Transverse colon (tissue), 4 donors: Measurements from ENCODE around the gene TRIAP1. TPM values are rescaled to one million over a fixed set of nuclear protein-coding genes. Genes with fewer than 3 reads are reported as not detected.

Experiments
- DNase-seq: peaks from one replicate; pipeline ENCODE4 v3.0.0-alpha.2; 2019
- H3K27ac ChIP-seq, 4 donors: fragments of 200-600 bp; sonication (generic); 2 replicates each; pipeline ENCODE4 v1.5.1; 2016 to 2018; ENCODE audit warnings: inconsistent platforms in 4 of 4
- H3K27me3 ChIP-seq: fragments of 200-600 bp; sonication (generic); 2 replicates; pipeline ENCODE4 v1.5.1; 2017; ENCODE audit warnings: inconsistent platforms
- H3K36me3 ChIP-seq, 4 donors: fragments of 200-600 bp; sonication (generic); 2 replicates each; pipeline ENCODE4 v1.5.1; 2017 to 2019; ENCODE audit warnings: inconsistent platforms in 4 of 4
- H3K4me1 ChIP-seq, 4 donors: fragments of 200-600 bp; sonication (generic); 2 replicates each; pipeline ENCODE4 v1.5.1; 2017 to 2020; ENCODE audit warnings: inconsistent platforms in 4 of 4
- H3K4me3 ChIP-seq, 4 donors: fragments of 200-600 bp; sonication (generic); 1 replicate in 1 of 4; 2 replicates in 3 of 4; pipeline versions ENCODE4 v1.5.1 to v1.6.1; 2017 to 2019; ENCODE audit warnings: inconsistent platforms in 4 of 4
- H3K9me3 ChIP-seq, 2 donors: fragments of 200-600 bp; sonication (generic); 2 replicates each; pipeline ENCODE4 v1.5.1; 2017 to 2019; ENCODE audit warnings: inconsistent platforms in 2 of 2
- EP300 ChIP-seq: sonication (generic); formaldehyde crosslinking; IDR thresholded peaks from one replicate; pipeline ENCODE4 v1.6.1; 2017; ENCODE audit warnings: antibody characterized with exemption, low read depth
- POLR2A ChIP-seq: fragments of 450-650 bp; IDR thresholded peaks from one replicate; pipeline ENCODE4 v1.6.1; 2016; ENCODE audit warnings: antibody characterized with exemption, mild to moderate bottlenecking, moderate library complexity
- POLR2AphosphoS5 ChIP-seq, 3 donors: sonication (generic); formaldehyde crosslinking; IDR thresholded peaks; one replicate each; pipeline ENCODE4 v1.6.1; 2016; ENCODE audit warnings: antibody characterized with exemption in 3 of 3
- WGBS, 2 donors: methylation state at CpG; one replicate each; pipeline ENCODE4 v1.1.5; 2018; ENCODE audit warnings: low coverage in 1 of 2; 5-methylcytosine and 5-hydroxymethylcytosine counted together
- in situ Hi-C, 4 donors: fragments of 200-750 bp; cut with MboI; loops; one replicate each; pipeline versions ENCODE4 v1.15.0 to v1.15.1; 2017; ENCODE audit warnings: low sequenced_read_pairs in 3 of 4, low pct_ligation_motif_present in 1 of 4, low pct_unique_long_range_greater_than_20kb in 1 of 4
- intact Hi-C: fragments of 100-400 bp; cut with DNase I; formaldehyde crosslinking; loops from one replicate; pipeline ENCODE4 v1.15.1; 2023; ENCODE audit warnings: low total_unique reads
- total RNA-seq, 4 donors: library from RNA; depleted of rRNA; stranded (reverse); fragments of >200 nt; gene quantifications; one replicate each; pipeline ENCODE4 v1.1.0, GENCODE V29; 2016
- TF ChIP-seq, protein P1 (sequence below), 5 experiments: fragments of 200-600 bp in 3 of 5; fragments of 450-650 bp in 2 of 5; sonication (generic) in 3 of 5; IDR thresholded peaks; 1 replicate in 2 of 5; 2 replicates in 3 of 5; pipeline ENCODE4 v1.5.1; 2016 to 2017; ENCODE audit warnings: antibody characterized with exemption in 5 of 5, inconsistent platforms in 3 of 5, mild to moderate bottlenecking in 2 of 5, moderate library complexity in 1 of 5

Gene TRIAP1
- total RNA-seq, 4 donors from 2014 or later = 7.2 to 20.9 (median 11.9) TPM

DNA sequence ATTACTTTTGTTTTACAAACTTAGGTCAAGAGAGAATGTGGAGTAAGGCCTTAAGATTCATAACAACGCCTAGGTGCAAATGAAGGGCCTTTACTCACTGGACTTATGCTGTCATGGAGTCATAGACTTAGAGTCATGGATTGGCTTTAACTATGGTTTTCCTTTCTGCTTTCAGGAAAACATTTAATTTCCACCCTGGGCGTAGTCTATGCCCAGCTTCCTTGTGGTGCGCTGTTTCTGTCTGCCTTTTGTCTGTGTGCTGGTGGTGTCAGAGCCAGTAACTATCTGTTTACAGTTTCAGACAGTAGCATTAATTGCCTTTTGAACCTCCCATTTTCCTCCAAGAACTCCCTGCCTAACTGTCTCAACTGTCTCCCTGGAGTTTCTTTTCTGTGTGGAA, 40.1 kb downstream of the TRIAP1 start:
- Histone ChIP-seq H3K9me3 (no peaks in the 10 kb centered on the region), H3K4me3 (no peak overlapping the region), H3K27ac (peak overlapping the region; percentile 0 to 40 (median 19)), H3K27me3 (no peaks in the 10 kb centered on the region), H3K36me3 (no peaks in the 10 kb centered on the region), H3K4me1 (peaks cover 4 to 8% (median 6%) of the 10 kb centered on the region in 4 donors)
- intact Hi-C loops = no loop called here
- in situ Hi-C loops = no loop called here
- TF ChIP-seq, protein P1, sequence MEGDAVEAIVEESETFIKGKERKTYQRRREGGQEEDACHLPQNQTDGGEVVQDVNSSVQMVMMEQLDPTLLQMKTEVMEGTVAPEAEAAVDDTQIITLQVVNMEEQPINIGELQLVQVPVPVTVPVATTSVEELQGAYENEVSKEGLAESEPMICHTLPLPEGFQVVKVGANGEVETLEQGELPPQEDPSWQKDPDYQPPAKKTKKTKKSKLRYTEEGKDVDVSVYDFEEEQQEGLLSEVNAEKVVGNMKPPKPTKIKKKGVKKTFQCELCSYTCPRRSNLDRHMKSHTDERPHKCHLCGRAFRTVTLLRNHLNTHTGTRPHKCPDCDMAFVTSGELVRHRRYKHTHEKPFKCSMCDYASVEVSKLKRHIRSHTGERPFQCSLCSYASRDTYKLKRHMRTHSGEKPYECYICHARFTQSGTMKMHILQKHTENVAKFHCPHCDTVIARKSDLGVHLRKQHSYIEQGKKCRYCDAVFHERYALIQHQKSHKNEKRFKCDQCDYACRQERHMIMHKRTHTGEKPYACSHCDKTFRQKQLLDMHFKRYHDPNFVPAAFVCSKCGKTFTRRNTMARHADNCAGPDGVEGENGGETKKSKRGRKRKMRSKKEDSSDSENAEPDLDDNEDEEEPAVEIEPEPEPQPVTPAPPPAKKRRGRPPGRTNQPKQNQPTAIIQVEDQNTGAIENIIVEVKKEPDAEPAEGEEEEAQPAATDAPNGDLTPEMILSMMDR (IDR thresholded peaks at IDR 0.05) = no peak
- TF ChIP-seq POLR2A (no peak), EP300 (no peak), POLR2AphosphoS5 (IDR thresholded peaks at IDR 0.05) (no peak)
- no peak for DNase-seq
- 32 to 45% methylated on average over 3 of the region's 3 CpGs for WGBS, 2 donors

DNA sequence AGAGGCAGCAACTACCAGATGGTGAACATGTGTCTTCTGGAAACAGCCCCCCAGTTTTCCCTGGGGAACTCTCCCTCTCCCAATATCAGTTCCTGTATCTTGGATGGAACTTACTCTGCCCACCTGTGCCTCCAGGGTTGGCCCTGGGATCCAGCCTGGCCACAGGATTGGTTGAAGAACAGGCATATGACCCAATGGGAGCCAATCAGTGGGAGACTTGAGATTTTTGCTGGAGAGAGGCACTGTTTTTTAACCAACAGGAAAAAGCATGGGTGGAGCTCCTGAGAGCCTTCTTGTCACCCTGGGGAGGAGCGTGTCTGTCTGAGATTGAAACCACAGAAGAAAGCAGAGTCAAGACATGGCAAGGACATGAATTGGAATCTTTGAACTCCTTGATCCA, 41.9 kb downstream of the TRIAP1 start:
- intact Hi-C loops = no loop called here
- in situ Hi-C loops = no loop called here
- H3K27me3 ChIP-seq = no peaks in the 10 kb centered on the region

DNA sequence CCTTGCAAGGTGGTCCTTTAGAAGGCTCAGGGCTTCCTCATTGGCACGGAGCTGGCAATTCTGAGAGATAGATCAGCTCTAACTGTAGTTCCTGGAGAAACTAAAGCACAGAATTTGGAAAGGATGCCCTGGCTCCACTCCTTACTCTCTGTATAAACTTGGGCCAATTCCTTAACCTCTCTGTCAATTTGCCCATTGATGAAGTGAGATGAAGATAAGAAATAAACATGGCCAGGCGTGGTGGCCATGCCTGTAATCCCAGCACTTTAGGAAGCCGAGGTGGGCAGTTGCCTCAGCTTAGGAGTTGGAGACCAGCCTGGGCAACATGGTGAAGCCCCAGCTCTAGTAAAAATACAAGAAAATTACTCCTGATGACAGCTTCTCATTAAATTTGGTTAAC, 42.3 kb downstream of the TRIAP1 start:
- Histone ChIP-seq H3K27ac (no peak overlapping the region), H3K27me3 (no peaks in the 10 kb centered on the region), H3K4me3 (no peak overlapping the region), H3K4me1 (peaks cover 4 to 8% (median 6%) of the 10 kb centered on the region in 4 donors), H3K36me3 (no peaks in the 10 kb centered on the region), H3K9me3 (no peaks in the 10 kb centered on the region)
- in situ Hi-C loops = no loop called here
- WGBS, 2 donors = 20 to 76% methylated on average over 1 to 3 of the region's 3 CpGs
- DNase-seq = no peak
- TF ChIP-seq, protein P1 (IDR thresholded peaks at IDR 0.05) = no peak
- TF ChIP-seq POLR2AphosphoS5 (IDR thresholded peaks at IDR 0.05) (no peak), POLR2A (no peak), EP300 (no peak)
- intact Hi-C loops = no loop called here

More for the DNA sequence above, 41.9 kb downstream of the TRIAP1 start:
- H3K4me3 ChIP-seq = no peak overlapping the region
- no peak overlapping the region for H3K27ac ChIP-seq
- H3K36me3 ChIP-seq = no peaks in the 10 kb centered on the region
- TF ChIP-seq POLR2A = no peak
- no peak for TF ChIP-seq POLR2AphosphoS5 (IDR thresholded peaks at IDR 0.05)
- TF ChIP-seq EP300 = no peak
- TF ChIP-seq, protein P1 (IDR thresholded peaks at IDR 0.05) = no peak
- WGBS, 2 donors = 45 to 80% methylated on average over 1 of the region's 1 CpG
- peaks cover 4 to 8% (median 6%) of the 10 kb centered on the region in 4 donors for H3K4me1 ChIP-seq
- H3K9me3 ChIP-seq = no peaks in the 10 kb centered on the region
- DNase-seq = no peak

DNA sequence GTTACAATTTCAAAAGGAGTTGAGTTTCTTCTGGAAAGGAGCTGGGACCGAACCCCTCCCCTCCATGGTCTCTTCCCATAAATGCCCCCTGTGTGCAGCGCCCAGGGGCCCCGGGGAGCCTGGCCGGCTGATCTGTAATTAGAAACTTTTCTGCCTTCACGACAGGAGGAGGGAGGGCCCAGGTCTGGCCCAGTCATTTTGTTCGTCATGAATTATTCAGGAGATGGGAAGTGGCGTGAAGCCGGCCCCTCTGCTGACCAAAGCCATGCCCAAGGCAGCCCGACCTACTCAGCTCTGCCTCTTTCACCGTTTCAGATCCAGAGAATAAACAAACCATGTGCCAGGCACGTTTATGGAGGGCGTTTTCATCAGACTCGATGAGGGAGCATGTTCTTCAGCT, 44.0 kb downstream of the TRIAP1 start:
- no peak overlapping the region for H3K4me3 ChIP-seq

More for the DNA sequence above, 44.0 kb downstream of the TRIAP1 start:
- in situ Hi-C loops (no loop called here), intact Hi-C loops (no loop called here)
- no peak for TF ChIP-seq POLR2A
- TF ChIP-seq POLR2AphosphoS5 (IDR thresholded peaks at IDR 0.05) = no peak
- no peak for TF ChIP-seq EP300
- TF ChIP-seq, protein P1 (IDR thresholded peaks at IDR 0.05) = no peak
- Histone ChIP-seq H3K4me1 (peaks cover 4 to 8% (median 6%) of the 10 kb centered on the region in 4 donors), H3K27me3 (peaks cover 9% of the 10 kb centered on the region), H3K27ac (no peak overlapping the region), H3K9me3 (no peaks in the 10 kb centered on the region), H3K36me3 (no peaks in the 10 kb centered on the region)
- 38% methylated on average over 13 of the region's 13 CpGs; no CpG with 5 or more reads in 1 of the 2 donors for WGBS, 2 donors
- no peak for DNase-seq
